Activated CD8-positive, alpha-beta memory T cell treated with anti-CD3 and anti-CD28 coated beads, Interleukin-2, amount 10 ng/mL, durations not matched to agents 7 days and 5 days (primary cell): ENCODE data around the gene LELP1. TPM values are rescaled to one million over a fixed set of nuclear protein-coding genes. Genes with fewer than 3 reads are reported as not detected.

Experiments used
- ATAC-seq: fragments of 150-1000 bp; cut with Tn5 transposase; one replicate; pipeline ENCODE4 v1.10.0; 2021; ENCODE audit warnings: moderate library complexity
- CTCF ChIA-PET: fragments of 350-600 bp; sonication (Branson Sonifier 250); formaldehyde crosslinking; loops from one replicate; lab custom pipeline; 2021; ENCODE audit warnings: antibody characterized with exemption; lab: Charles Lee
- DNase-seq: peaks from one replicate; pipeline ENCODE4 v3.0.0-alpha.2; 2020
- H3K27ac Mint-ChIP-seq: one replicate; pipeline ENCODE4 v1.8.0; 2021; ENCODE audit warnings: mild to moderate bottlenecking, mixed read lengths
- H3K27me3 Mint-ChIP-seq: one replicate; pipeline ENCODE4 v1.8.0; 2021; ENCODE audit warnings: mixed read lengths
- H3K36me3 Mint-ChIP-seq: one replicate; pipeline ENCODE4 v1.8.0; 2021; ENCODE audit warnings: mild to moderate bottlenecking, mixed read lengths
- H3K4me1 Mint-ChIP-seq: one replicate; pipeline ENCODE4 v1.8.0; 2021; ENCODE audit warnings: mixed read lengths
- H3K4me3 Mint-ChIP-seq: one replicate; pipeline ENCODE4 v1.8.0; 2021; ENCODE audit warnings: mild to moderate bottlenecking, moderate library complexity, mixed read lengths
- H3K9me3 Mint-ChIP-seq: one replicate; pipeline ENCODE4 v1.8.0; 2022; ENCODE audit warnings: low read depth, mixed read lengths
- total RNA-seq, 2 experiments: library from RNA; stranded (reverse); gene quantifications; one replicate each; pipeline ENCODE4 v1.2.3, GENCODE V29; 2021

The LELP1 gene
- total RNA-seq, 2 experiments from 2014 or later = not detected

GRCh38 chr1:153233448-153233847 is 30.2 kb downstream of the LELP1 start:
- CTCF ChIA-PET = no interaction called here
- H3K27ac Mint-ChIP-seq = no peak overlapping the region
- H3K4me1 Mint-ChIP-seq = no peaks in the 10 kb centered on the region
- no peak for ATAC-seq
- H3K4me3 Mint-ChIP-seq = no peak overlapping the region
- no peaks in the 10 kb centered on the region for H3K36me3 Mint-ChIP-seq
- DNase-seq = no peak
- H3K27me3 Mint-ChIP-seq = peaks cover 38% of the 10 kb centered on the region
- H3K9me3 Mint-ChIP-seq = no peaks in the 10 kb centered on the region

GRCh38 chr1:153238527-153238926 is 35.3 kb downstream of the LELP1 start:
- peaks cover 24% of the 10 kb centered on the region for H3K27me3 Mint-ChIP-seq
- CTCF ChIA-PET = interaction anchor here (1.0 kb wide), 1 partner anchor 8 kb away, joined by 3 read pairs; no protein-coding TSS in a partner anchor
- ATAC-seq (no peak), DNase-seq (no peak)
- H3K27ac Mint-ChIP-seq = no peak overlapping the region
- H3K36me3 Mint-ChIP-seq = no peaks in the 10 kb centered on the region
- no peaks in the 10 kb centered on the region for H3K4me1 Mint-ChIP-seq
- H3K4me3 Mint-ChIP-seq = no peak overlapping the region
- no peaks in the 10 kb centered on the region for H3K9me3 Mint-ChIP-seq

GRCh38 chr1:153242160-153242559 is 38.9 kb downstream of the LELP1 start:
- Mint-ChIP-seq H3K4me3 (no peak overlapping the region), H3K27me3 (peaks cover 11% of the 10 kb centered on the region), H3K36me3 (no peaks in the 10 kb centered on the region)

GRCh38 chr1:153245466-153245865 is 42.2 kb downstream of the LELP1 start:
- Mint-ChIP-seq H3K4me1 (no peaks in the 10 kb centered on the region), H3K9me3 (no peaks in the 10 kb centered on the region), H3K36me3 (no peaks in the 10 kb centered on the region), H3K27me3 (peaks cover 14% of the 10 kb centered on the region), H3K27ac (no peak overlapping the region), H3K4me3 (no peak overlapping the region)
- CTCF ChIA-PET = no interaction called here
- DNase-seq (no peak), ATAC-seq (no peak)

More at GRCh38 chr1:153242160-153242559, 38.9 kb downstream of the LELP1 start:
- H3K9me3 Mint-ChIP-seq = no peaks in the 10 kb centered on the region
- DNase-seq (no peak), ATAC-seq (no peak)
- CTCF ChIA-PET = no interaction called here
- no peaks in the 10 kb centered on the region for H3K4me1 Mint-ChIP-seq
- no peak overlapping the region for H3K27ac Mint-ChIP-seq

GRCh38 chr1:153246018-153246417 is 42.8 kb downstream of the LELP1 start:
- no peaks in the 10 kb centered on the region for H3K36me3 Mint-ChIP-seq
- H3K27ac Mint-ChIP-seq = no peak overlapping the region
- DNase-seq (no peak), ATAC-seq (no peak)
- no peaks in the 10 kb centered on the region for H3K4me1 Mint-ChIP-seq
- no peaks in the 10 kb centered on the region for H3K9me3 Mint-ChIP-seq
- H3K27me3 Mint-ChIP-seq = peaks cover 14% of the 10 kb centered on the region
- CTCF ChIA-PET = no interaction called here
- no peak overlapping the region for H3K4me3 Mint-ChIP-seq

- no peaks in the 10 kb centered on the region for H3K36me3 Mint-ChIP-seq
- CTCF ChIA-PET = no interaction called here
- ATAC-seq (no peak), DNase-seq (no peak)
- H3K27ac Mint-ChIP-seq = no peak overlapping the region
- H3K4me1 Mint-ChIP-seq = no peaks in the 10 kb centered on the region
- H3K27me3 Mint-ChIP-seq = peaks cover 16% of the 10 kb centered on the region
- H3K4me3 Mint-ChIP-seq = no peak overlapping the region
- no peaks in the 10 kb centered on the region for H3K9me3 Mint-ChIP-seq
Observed at GRCh38 chr1:153246825-153247224, 43.6 kb downstream of the LELP1 start.

GRCh38 chr1:153248176-153248879 is 45.1 kb downstream of the LELP1 start:
- Mint-ChIP-seq H3K27ac (no peak overlapping the region), H3K36me3 (no peaks in the 10 kb centered on the region), H3K27me3 (peaks cover 16% of the 10 kb centered on the region), H3K4me3 (no peak overlapping the region), H3K4me1 (no peaks in the 10 kb centered on the region), H3K9me3 (no peaks in the 10 kb centered on the region)
- CTCF ChIA-PET = no interaction called here
- ATAC-seq = no peak
- no peak for DNase-seq

GRCh38 chr1:153250166-153250565 is 46.9 kb downstream of the LELP1 start:
- no peaks in the 10 kb centered on the region for H3K9me3 Mint-ChIP-seq
- H3K27ac Mint-ChIP-seq = no peak overlapping the region
- H3K36me3 Mint-ChIP-seq = no peaks in the 10 kb centered on the region
- CTCF ChIA-PET = no interaction called here
- ATAC-seq = no peak
- no peaks in the 10 kb centered on the region for H3K4me1 Mint-ChIP-seq
- H3K27me3 Mint-ChIP-seq = peaks cover 16% of the 10 kb centered on the region
- no peak for DNase-seq
- no peak overlapping the region for H3K4me3 Mint-ChIP-seq

- Mint-ChIP-seq H3K36me3 (no peaks in the 10 kb centered on the region), H3K27ac (no peak overlapping the region), H3K9me3 (no peaks in the 10 kb centered on the region), H3K4me1 (no peaks in the 10 kb centered on the region), H3K4me3 (no peak overlapping the region), H3K27me3 (peaks cover 19% of the 10 kb centered on the region)
- ATAC-seq = no peak
- DNase-seq = no peak
- CTCF ChIA-PET = interaction anchor here (1.2 kb wide), 1 partner anchor 37 kb away, joined by 4 read pairs; no protein-coding TSS in a partner anchor
Observed at GRCh38 chr1:153251087-153251486, 47.9 kb downstream of the LELP1 start.

- ATAC-seq (no peak), DNase-seq (no peak)
- Mint-ChIP-seq H3K27me3 (peaks cover 19% of the 10 kb centered on the region), H3K36me3 (no peaks in the 10 kb centered on the region), H3K9me3 (no peaks in the 10 kb centered on the region), H3K4me3 (no peak overlapping the region), H3K27ac (no peak overlapping the region), H3K4me1 (no peaks in the 10 kb centered on the region)
- CTCF ChIA-PET = interaction anchor here (1.2 kb wide), 1 partner anchor 37 kb away, joined by 4 read pairs; no protein-coding TSS in a partner anchor
Observed at GRCh38 chr1:153251562-153251961, 48.3 kb downstream of the LELP1 start.

GRCh38 chr1:153251988-153252387 is 48.8 kb downstream of the LELP1 start:
- H3K27me3 Mint-ChIP-seq = peaks cover 17% of the 10 kb centered on the region

GRCh38 chr1:153253076-153253475 is 49.8 kb downstream of the LELP1 start:
- no peaks in the 10 kb centered on the region for H3K36me3 Mint-ChIP-seq
- peaks cover 13% of the 10 kb centered on the region for H3K27me3 Mint-ChIP-seq

More at GRCh38 chr1:153251988-153252387, 48.8 kb downstream of the LELP1 start:
- Mint-ChIP-seq H3K36me3 (no peaks in the 10 kb centered on the region), H3K4me1 (no peaks in the 10 kb centered on the region), H3K27ac (no peak overlapping the region), H3K9me3 (no peaks in the 10 kb centered on the region), H3K4me3 (no peak overlapping the region)
- CTCF ChIA-PET = interaction anchor here (1.2 kb wide), 1 partner anchor 37 kb away, joined by 4 read pairs; no protein-coding TSS in a partner anchor
- ATAC-seq (no peak), DNase-seq (no peak)

GRCh38 chr1:153253693-153254092 is 50.5 kb downstream of the LELP1 start:
- no peak for ATAC-seq
- CTCF ChIA-PET = no interaction called here
- Mint-ChIP-seq H3K4me1 (no peaks in the 10 kb centered on the region), H3K9me3 (no peaks in the 10 kb centered on the region), H3K36me3 (no peaks in the 10 kb centered on the region), H3K27me3 (peaks cover 15% of the 10 kb centered on the region), H3K4me3 (no peak overlapping the region), H3K27ac (no peak overlapping the region)
- no peak for DNase-seq

More at GRCh38 chr1:153253076-153253475, 49.8 kb downstream of the LELP1 start:
- no peak for ATAC-seq
- H3K4me3 Mint-ChIP-seq = no peak overlapping the region
- CTCF ChIA-PET = no interaction called here
- no peaks in the 10 kb centered on the region for H3K4me1 Mint-ChIP-seq
- no peak for DNase-seq
- H3K27ac Mint-ChIP-seq = no peak overlapping the region
- no peaks in the 10 kb centered on the region for H3K9me3 Mint-ChIP-seq
